HCT116 (cell line): ENCODE results near the gene FAM131C.

ENCODE experiments used
- ATF3 ChIP-seq: IDR thresholded peaks from 2 replicates; pipeline ENCODE4 v1.6.1; 2012
- CTCF ChIP-seq, 3 experiments: fragments of 200-600 bp in 1 of 3; sonication (generic) in 1 of 3; IDR thresholded peaks in 2 of 3; conservative IDR thresholded peaks in 1 of 3; 2 replicates each; pipeline ENCODE4 v1.5.1; 2012 to 2017; ENCODE audit warnings: low read depth in 2 of 3, low read length in 2 of 3, antibody characterized with exemption in 1 of 3, borderline replicate concordance in 1 of 3, control low read depth in 1 of 3, mild to moderate bottlenecking in 1 of 3, mixed read lengths in 1 of 3, mixed run types in 1 of 3, moderate library complexity in 1 of 3; ENCODE audit not compliant: insufficient read depth in 1 of 3
- EZH2 ChIP-seq: fragments of 200-600 bp; sonication (generic); IDR thresholded peaks from 2 replicates; pipeline ENCODE4 v1.6.1; 2017; ENCODE audit warnings: antibody characterized with exemption, mixed run types
- POLR2A ChIP-seq: IDR thresholded peaks from 2 replicates; pipeline ENCODE4 v1.7.0; 2011; ENCODE audit warnings: borderline replicate concordance; ENCODE audit not compliant: insufficient read depth, insufficient read length; ENCODE audit errors: extremely low read depth
- RAD21 ChIP-seq: IDR thresholded peaks from 2 replicates; pipeline ENCODE4 v1.6.1; 2012; ENCODE audit warnings: low read depth, mild to moderate bottlenecking
- SIN3A ChIP-seq: IDR thresholded peaks from 2 replicates; pipeline ENCODE4 v1.6.1; 2012; ENCODE audit warnings: low read depth
- SP1 ChIP-seq: IDR thresholded peaks from 2 replicates; pipeline ENCODE4 v1.6.1; 2012; ENCODE audit warnings: low read depth

GRCh38 chr1:16067127-16067768 lies 6.2 kb downstream of the FAM131C start:
- no peak for TF ChIP-seq RAD21
- TF ChIP-seq EZH2 = no peak
- no peak for TF ChIP-seq CTCF (IDR thresholded peaks at IDR 0.05 in 2 of 3, conservative IDR thresholded peaks at IDR 0.05 in 1 of 3; ENCODE audit: borderline replicate concordance in 1 of 3, insufficient read depth in 1 of 3, low read depth in 2 of 3, low read length in 2 of 3)
- TF ChIP-seq POLR2A = no peak
- no peak for TF ChIP-seq ATF3
- no peak for TF ChIP-seq SIN3A
- TF ChIP-seq SP1 = no peak
